Activated CD8-positive, alpha-beta T cell treated with anti-CD3 and anti-CD28 coated beads, Interleukin-2, amount 10 ng/mL, durations not matched to agents 7 days and 5 days (primary cell): ENCODE results near the gene ELP2. TPM values are rescaled to one million over a fixed set of nuclear protein-coding genes. Genes with fewer than 3 reads are reported as not detected.
"Not testable (repeated sequence)": the region's sequence is repeated elsewhere in the genome, so short reads cannot be mapped to it uniquely, and the experiment has no call there.

Source experiments
- ATAC-seq: fragments of 150-1000 bp; cut with Tn5 transposase; one replicate; pipeline ENCODE4 v1.10.0; 2021; ENCODE audit warnings: moderate library complexity
- CTCF ChIA-PET: fragments of 350-600 bp; sonication (Branson Sonifier 250); formaldehyde crosslinking; loops from one replicate; lab custom pipeline; 2021; ENCODE audit warnings: antibody characterized with exemption; lab: Charles Lee
- POLR2A ChIA-PET: fragments of 350-600 bp; sonication (Branson Sonifier 250); formaldehyde crosslinking; loops from one replicate; lab custom pipeline; 2021; ENCODE audit warnings: antibody characterized with exemption; lab: Charles Lee
- DNase-seq: peaks from one replicate; pipeline ENCODE4 v3.0.0-alpha.2; 2020
- H3K27ac Mint-ChIP-seq: one replicate; pipeline ENCODE4 v1.8.0; 2021; ENCODE audit warnings: mild to moderate bottlenecking, mixed read lengths
- H3K27me3 Mint-ChIP-seq: one replicate; pipeline ENCODE4 v1.8.0; 2021; ENCODE audit warnings: low read depth, mixed read lengths
- H3K36me3 Mint-ChIP-seq: one replicate; pipeline ENCODE4 v1.8.0; 2021; ENCODE audit warnings: low read depth, mixed read lengths
- H3K4me1 Mint-ChIP-seq: one replicate; pipeline ENCODE4 v1.8.0; 2021; ENCODE audit warnings: low read depth, mixed read lengths
- H3K4me3 Mint-ChIP-seq: one replicate; pipeline ENCODE4 v1.8.0; 2021; ENCODE audit warnings: mild to moderate bottlenecking, mixed read lengths
- H3K9me3 Mint-ChIP-seq: one replicate; pipeline ENCODE4 v1.8.0; 2022; ENCODE audit warnings: mixed read lengths; ENCODE audit not compliant: insufficient read depth
- total RNA-seq, 2 experiments: library from RNA; stranded (reverse); gene quantifications; one replicate each; pipeline ENCODE4 v1.2.3, GENCODE V29; 2021

The ELP2 gene
- total RNA-seq, 2 experiments from 2014 or later = 57.6 to 60.1 TPM

- Mint-ChIP-seq H3K4me3 (no peak overlapping the region), H3K36me3 (no peaks in the 10 kb centered on the region), H3K27ac (no peak overlapping the region), H3K27me3 (peaks cover 24% of the 10 kb centered on the region), H3K4me1 (no peaks in the 10 kb centered on the region), H3K9me3 (no peaks in the 10 kb centered on the region)
- ATAC-seq = no peak
- POLR2A ChIA-PET = no interaction called here
- CTCF ChIA-PET = no interaction called here
- DNase-seq = no peak
These were observed 65.1 kb downstream of the ELP2 start for GRCh38 chr18:36194600-36195315.

DNA sequence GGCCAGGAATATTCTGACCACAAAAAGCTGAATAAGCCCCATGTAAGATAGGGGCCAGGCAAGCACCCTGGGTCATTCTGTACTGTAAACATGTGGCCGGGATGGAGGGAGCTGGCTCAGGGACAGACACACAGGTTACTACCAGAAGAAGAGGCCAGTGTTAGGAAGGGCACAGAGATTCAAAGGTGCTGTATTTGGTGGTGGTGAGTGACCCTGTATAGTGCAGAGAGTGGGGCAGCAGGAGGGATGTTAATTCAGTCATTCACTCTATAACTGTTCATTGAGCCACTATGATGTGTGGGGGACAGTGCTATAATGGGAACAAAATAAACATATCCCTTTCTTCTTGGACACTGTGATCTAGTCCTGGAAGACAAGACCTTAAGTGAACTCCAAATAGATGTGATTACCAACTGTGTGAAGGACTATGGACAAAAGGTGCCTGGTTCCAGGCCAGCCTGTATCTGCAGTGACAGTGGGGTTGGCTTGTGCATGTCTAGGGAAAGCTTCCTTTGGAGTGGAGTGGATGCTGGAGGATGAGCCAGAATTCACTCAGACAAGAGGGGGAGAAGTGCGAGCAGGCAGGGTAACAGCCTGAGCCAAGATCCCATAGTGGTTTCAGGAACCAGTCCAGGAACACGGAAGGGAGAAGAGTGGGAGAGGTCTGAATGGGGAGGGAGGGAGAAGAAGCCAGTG is 65.9 kb downstream of the ELP2 start:
- POLR2A ChIA-PET = no interaction called here
- ATAC-seq = no peak
- Mint-ChIP-seq H3K36me3 (no peaks in the 10 kb centered on the region), H3K9me3 (no peaks in the 10 kb centered on the region), H3K27me3 (peaks cover 21% of the 10 kb centered on the region), H3K4me3 (no peak overlapping the region), H3K27ac (no peak overlapping the region), H3K4me1 (no peaks in the 10 kb centered on the region)
- DNase-seq = no peak
- CTCF ChIA-PET = no interaction called here

DNA sequence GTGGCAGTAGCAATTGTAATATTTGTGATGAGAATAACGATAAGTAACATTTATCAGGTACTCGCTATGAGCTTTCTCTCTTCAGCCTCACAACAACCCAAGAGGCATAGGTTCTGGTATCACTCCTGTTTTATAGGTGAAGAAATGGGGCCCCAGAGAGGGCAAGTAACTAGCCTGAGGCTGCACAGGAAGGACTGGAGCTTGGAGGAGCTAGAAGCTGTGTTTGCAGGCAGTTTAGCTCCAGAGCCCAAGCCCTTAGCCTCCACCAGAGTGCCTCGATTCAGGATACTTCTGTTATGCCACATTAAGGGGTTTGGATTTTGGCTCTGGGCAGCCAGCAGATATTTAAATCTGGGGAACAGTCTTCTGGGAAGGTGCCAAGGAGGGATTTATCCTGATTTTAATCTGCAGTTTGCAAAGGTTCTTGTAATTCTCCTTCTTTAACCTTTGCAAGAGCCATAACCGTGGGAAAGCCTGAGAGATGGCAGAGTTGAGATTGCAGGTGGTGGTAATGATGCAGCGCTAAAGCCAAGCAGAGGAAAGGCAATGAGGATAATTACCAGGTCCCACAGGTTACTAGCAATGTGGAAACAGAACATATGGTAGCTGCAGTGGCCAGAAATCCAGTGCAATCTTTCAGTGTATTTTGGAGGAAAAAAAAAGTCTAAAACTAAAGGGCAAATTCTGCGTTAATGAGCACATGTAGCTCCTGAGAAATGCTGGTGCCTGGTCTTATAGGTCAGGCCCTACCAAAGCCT is 66.7 kb downstream of the ELP2 start:
- CTCF ChIA-PET = no interaction called here
- peaks cover 18% of the 10 kb centered on the region for H3K27me3 Mint-ChIP-seq
- no peak for ATAC-seq

DNA sequence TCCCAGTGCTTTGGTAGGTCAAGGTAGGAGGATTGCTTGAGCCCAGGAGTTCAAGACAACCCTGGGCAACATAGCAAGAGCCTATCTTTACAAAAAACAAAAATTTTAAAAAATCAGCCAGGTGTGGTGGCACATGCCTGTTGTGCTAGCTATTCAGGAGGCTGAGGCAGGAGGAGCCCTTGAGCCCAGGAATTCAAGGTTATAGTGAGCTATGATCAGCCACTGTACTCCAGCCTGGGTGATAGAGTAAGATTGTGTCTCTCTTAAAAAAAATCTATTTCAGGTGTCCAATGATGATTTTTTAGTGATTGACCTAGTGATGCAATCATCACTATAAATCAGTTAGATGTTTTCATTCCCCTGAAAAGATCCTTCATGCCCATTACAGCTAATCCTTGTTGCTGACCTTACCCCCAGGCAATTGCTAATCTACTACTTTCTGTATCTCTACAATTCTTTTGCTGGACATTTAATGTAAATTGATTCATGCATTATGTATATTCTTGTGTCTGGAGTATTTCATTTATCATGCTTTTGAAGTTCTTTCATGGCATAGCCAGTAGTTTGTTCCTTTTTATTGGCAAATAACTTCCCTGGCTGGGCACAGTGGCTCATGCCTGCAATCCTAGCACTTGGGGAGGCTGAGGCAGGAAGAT is 67.9 kb downstream of the ELP2 start:
- H3K27ac Mint-ChIP-seq = no peak overlapping the region
- no peaks in the 10 kb centered on the region for H3K9me3 Mint-ChIP-seq
- DNase-seq (no peak), ATAC-seq (no peak)
- POLR2A ChIA-PET = no interaction called here
- H3K4me1 Mint-ChIP-seq = no peaks in the 10 kb centered on the region
- H3K27me3 Mint-ChIP-seq = peaks cover 13% of the 10 kb centered on the region
- CTCF ChIA-PET = no interaction called here
- no peaks in the 10 kb centered on the region for H3K36me3 Mint-ChIP-seq
- H3K4me3 Mint-ChIP-seq = no peak overlapping the region

More for the DNA sequence above, 66.7 kb downstream of the ELP2 start:
- POLR2A ChIA-PET = no interaction called here
- H3K4me3 Mint-ChIP-seq = no peak overlapping the region
- H3K4me1 Mint-ChIP-seq = no peaks in the 10 kb centered on the region
- DNase-seq = no peak
- no peak overlapping the region for H3K27ac Mint-ChIP-seq
- no peaks in the 10 kb centered on the region for H3K36me3 Mint-ChIP-seq
- no peaks in the 10 kb centered on the region for H3K9me3 Mint-ChIP-seq

DNA sequence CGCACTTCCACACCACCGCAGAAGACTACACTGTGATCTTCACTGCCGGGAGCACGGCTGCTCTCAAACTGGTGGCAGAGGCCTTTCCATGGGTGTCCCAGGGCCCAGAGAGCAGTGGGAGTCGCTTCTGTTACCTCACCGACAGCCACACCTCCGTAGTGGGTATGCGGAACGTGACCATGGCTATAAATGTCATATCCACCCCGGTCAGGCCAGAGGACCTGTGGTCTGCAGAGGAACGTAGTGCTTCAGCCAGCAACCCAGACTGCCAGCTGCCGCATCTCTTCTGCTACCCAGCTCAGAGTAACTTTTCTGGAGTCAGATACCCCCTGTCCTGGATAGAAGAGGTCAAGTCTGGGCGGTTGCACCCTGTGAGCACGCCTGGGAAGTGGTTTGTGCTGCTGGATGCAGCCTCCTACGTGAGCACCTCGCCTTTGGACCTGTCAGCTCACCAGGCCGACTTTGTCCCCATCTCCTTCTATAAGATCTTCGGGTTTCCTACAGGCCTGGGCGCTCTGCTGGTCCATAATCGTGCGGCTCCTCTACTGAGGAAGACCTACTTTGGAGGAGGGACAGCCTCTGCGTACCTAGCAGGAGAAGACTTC is 70.1 kb downstream of the ELP2 start:
- H3K27me3 Mint-ChIP-seq = peaks cover 13% of the 10 kb centered on the region
- no peak overlapping the region for H3K27ac Mint-ChIP-seq
- no peaks in the 10 kb centered on the region for H3K36me3 Mint-ChIP-seq
- no peak for DNase-seq
- POLR2A ChIA-PET = no interaction called here
- no peaks in the 10 kb centered on the region for H3K9me3 Mint-ChIP-seq
- no peak overlapping the region for H3K4me3 Mint-ChIP-seq
- ATAC-seq = no peak
- H3K4me1 Mint-ChIP-seq = no peaks in the 10 kb centered on the region
- CTCF ChIA-PET = no interaction called here

DNA sequence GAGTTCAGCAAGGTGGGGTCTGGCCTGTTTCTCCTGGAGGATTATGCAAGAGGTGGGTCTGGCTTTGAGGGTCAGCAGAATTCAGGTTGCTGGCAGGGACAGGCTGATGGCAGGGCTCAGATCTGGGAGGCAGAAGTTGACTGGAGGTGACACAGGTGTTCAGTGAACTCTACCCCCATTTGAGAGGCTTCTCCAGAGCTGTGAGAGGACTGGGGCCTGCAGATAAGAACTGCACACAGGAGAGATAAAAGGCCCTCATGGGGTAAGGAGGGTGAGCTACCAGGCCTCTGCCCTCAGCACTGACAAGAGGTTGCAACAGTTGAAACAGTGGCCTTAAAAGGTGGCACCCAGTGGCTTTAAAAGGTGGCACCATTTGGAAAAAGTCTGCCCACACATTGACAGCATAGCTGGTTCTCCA is 70.7 kb downstream of the ELP2 start:
- Mint-ChIP-seq H3K4me3 (no peak overlapping the region), H3K27me3 (peaks cover 13% of the 10 kb centered on the region), H3K27ac (no peak overlapping the region), H3K36me3 (no peaks in the 10 kb centered on the region), H3K9me3 (no peaks in the 10 kb centered on the region), H3K4me1 (no peaks in the 10 kb centered on the region)
- ChIA-PET POLR2A (no interaction called here), CTCF (no interaction called here)
- ATAC-seq = no peak
- DNase-seq = no peak

- no peaks in the 10 kb centered on the region for H3K36me3 Mint-ChIP-seq
- H3K4me3 Mint-ChIP-seq = no peak overlapping the region
- H3K9me3 Mint-ChIP-seq = no peaks in the 10 kb centered on the region
- ATAC-seq (no peak), DNase-seq (no peak)
- no peaks in the 10 kb centered on the region for H3K4me1 Mint-ChIP-seq
- H3K27me3 Mint-ChIP-seq = peaks cover 10% of the 10 kb centered on the region
- POLR2A ChIA-PET = no interaction called here
- CTCF ChIA-PET = no interaction called here
- no peak overlapping the region for H3K27ac Mint-ChIP-seq
These were observed 72.1 kb downstream of the ELP2 start for GRCh38 chr18:36201765-36202164.

- Mint-ChIP-seq H3K9me3 (no peaks in the 10 kb centered on the region), H3K36me3 (no peaks in the 10 kb centered on the region), H3K4me1 (no peaks in the 10 kb centered on the region), H3K4me3 (no peak overlapping the region), H3K27me3 (peaks cover 12% of the 10 kb centered on the region), H3K27ac (no peak overlapping the region)
- no peak for ATAC-seq
- CTCF ChIA-PET = no interaction called here
- DNase-seq = no peak
- POLR2A ChIA-PET = no interaction called here
These were observed 73.7 kb downstream of the ELP2 start for GRCh38 chr18:36203360-36203895.

DNA sequence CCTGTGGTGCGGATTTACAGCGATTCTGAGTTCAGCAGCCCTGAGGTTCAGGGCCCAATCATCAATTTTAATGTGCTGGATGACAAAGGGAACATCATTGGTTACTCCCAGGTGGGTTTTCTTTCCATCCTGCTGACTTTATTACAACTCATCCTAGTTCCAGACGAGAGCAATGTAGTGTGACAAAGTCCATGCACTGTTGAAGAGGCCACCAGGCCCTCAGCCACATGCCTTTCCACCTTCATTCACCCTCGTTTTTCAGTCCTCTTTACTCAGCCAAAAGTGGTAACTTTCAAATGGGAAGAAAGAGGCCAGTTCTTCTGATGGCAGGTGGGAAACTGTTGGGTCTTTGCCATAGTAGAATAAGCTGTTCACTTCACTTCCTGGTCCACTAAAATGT is 75.5 kb downstream of the ELP2 start:
- no peak overlapping the region for H3K4me3 Mint-ChIP-seq
- no peak for DNase-seq
- ChIA-PET CTCF (no interaction called here), POLR2A (no interaction called here)
- no peak overlapping the region for H3K27ac Mint-ChIP-seq
- H3K36me3 Mint-ChIP-seq = no peaks in the 10 kb centered on the region
- ATAC-seq = no peak
- no peaks in the 10 kb centered on the region for H3K9me3 Mint-ChIP-seq
- peaks cover 18% of the 10 kb centered on the region for H3K27me3 Mint-ChIP-seq
- H3K4me1 Mint-ChIP-seq = no peaks in the 10 kb centered on the region

DNA sequence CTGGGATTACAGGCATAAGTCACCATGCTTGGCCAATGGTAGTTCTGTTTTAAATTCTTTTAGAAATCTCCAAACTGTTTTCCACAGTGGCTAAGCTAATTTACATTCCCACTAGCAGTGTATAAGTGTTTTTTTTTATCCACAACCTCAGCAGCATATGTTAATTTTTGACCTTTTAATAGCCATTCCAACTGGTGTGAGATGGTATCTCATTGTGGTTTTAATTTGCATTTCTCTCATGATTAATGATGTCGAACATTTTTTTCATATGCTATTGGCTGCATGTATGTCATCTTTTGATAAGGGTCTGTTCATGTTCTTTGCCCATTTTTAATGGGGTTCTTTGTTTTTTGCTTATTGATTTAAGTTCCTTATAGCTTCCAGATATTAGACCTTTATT is 77.6 kb downstream of the ELP2 start:
- Mint-ChIP-seq H3K27me3 (peaks cover 18% of the 10 kb centered on the region), H3K4me3 (no peak overlapping the region), H3K36me3 (no peaks in the 10 kb centered on the region), H3K27ac (no peak overlapping the region), H3K9me3 (no peaks in the 10 kb centered on the region), H3K4me1 (no peaks in the 10 kb centered on the region)
- DNase-seq (no peak), ATAC-seq (no peak)
- POLR2A ChIA-PET = no interaction called here
- CTCF ChIA-PET = no interaction called here

DNA sequence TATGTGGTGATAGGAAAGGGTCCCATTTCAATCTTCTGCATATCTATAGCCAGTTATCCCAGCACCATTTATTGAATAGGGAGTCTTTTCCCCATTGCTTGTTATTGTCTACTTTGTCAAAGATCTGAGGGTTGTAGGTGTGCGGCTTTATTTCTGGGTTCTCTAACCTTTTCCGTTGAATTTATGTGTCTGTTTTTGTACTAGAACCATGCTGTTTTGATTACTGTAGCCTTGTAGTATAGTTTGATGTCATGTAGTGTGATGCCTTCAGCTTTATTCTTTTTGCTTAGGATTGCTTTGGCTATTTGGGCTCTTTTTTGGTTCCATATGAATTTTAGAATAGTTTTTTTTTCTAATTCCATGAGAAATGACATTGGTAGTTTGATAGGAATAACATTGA is 78.3 kb downstream of the ELP2 start:
- DNase-seq, H3K36me3 Mint-ChIP-seq, ATAC-seq, H3K27ac Mint-ChIP-seq, POLR2A ChIA-PET, H3K4me3 Mint-ChIP-seq, CTCF ChIA-PET, H3K4me1 Mint-ChIP-seq, H3K9me3 Mint-ChIP-seq: not testable (repeated sequence)
- peaks cover 18% of the 10 kb centered on the region for H3K27me3 Mint-ChIP-seq
